GM12878 (cell line): ENCODE results near the gene DNASE2.

ENCODE experiments used
- BCL11A ChIP-seq: IDR thresholded peaks from 2 replicates; pipeline ENCODE4 v1.6.1; 2011; ENCODE audit warnings: low read depth, low read length
- EP300 ChIP-seq, 2 experiments: fragments of 150-350 bp in 1 of 2; IDR thresholded peaks; 2 replicates each; pipeline ENCODE4 v1.6.1; 2011 to 2012; ENCODE audit warnings: low read depth in 2 of 2, low read length in 2 of 2, borderline replicate concordance in 1 of 2, improper control_type of control experiment in 1 of 2, inconsistent platforms in 1 of 2; ENCODE audit not compliant: control insufficient read depth in 1 of 2
- EZH2 ChIP-seq: IDR thresholded peaks from 2 replicates; pipeline ENCODE4 v1.6.1; 2012; ENCODE audit warnings: low read depth, mild to moderate bottlenecking, control low read depth, inconsistent platforms, low read length, borderline replicate concordance; ENCODE audit not compliant: control insufficient read depth
- GATAD2B ChIP-seq: fragments of 450-650 bp; conservative IDR thresholded peaks from 2 replicates; pipeline ENCODE4 v1.6.1; 2017; ENCODE audit warnings: low read depth, mild to moderate bottlenecking, moderate library complexity
- NR2C2 ChIP-seq: IDR thresholded peaks from 2 replicates; pipeline ENCODE4 v1.6.1; 2011; ENCODE audit warnings: borderline replicate concordance, low read depth; ENCODE audit not compliant: control insufficient read depth, insufficient read length
- NRF1 ChIP-seq: conservative IDR thresholded peaks from 2 replicates; pipeline ENCODE4 v1.6.1; 2011; ENCODE audit warnings: mild to moderate bottlenecking, low read depth, low read length, improper control_type of control experiment
- PBX3 ChIP-seq: IDR thresholded peaks from 2 replicates; pipeline ENCODE4 v1.6.1; 2011; ENCODE audit warnings: mild to moderate bottlenecking, low read depth, low read length, moderate library complexity; ENCODE audit not compliant: insufficient replicate concordance
- SMAD1 ChIP-seq: fragments of 450-650 bp; IDR thresholded peaks from 2 replicates; pipeline ENCODE4 v1.6.1; 2018; ENCODE audit warnings: mild to moderate bottlenecking, low read depth; ENCODE audit not compliant: partially characterized antibody
- SMAD5 ChIP-seq: IDR thresholded peaks from 2 replicates; pipeline ENCODE4 v1.6.1; 2016; ENCODE audit warnings: antibody characterized with exemption, low read depth
- SP1 ChIP-seq: IDR thresholded peaks from one replicate; pipeline ENCODE4 v1.6.1; 2011; ENCODE audit warnings: low read depth, low read length
- TAF1 ChIP-seq: IDR thresholded peaks from 2 replicates; pipeline ENCODE4 v1.6.1; 2011; ENCODE audit warnings: mild to moderate bottlenecking, low read depth, low read length, borderline replicate concordance
- TF ChIP-seq, protein P1 (sequence below), 3 experiments: IDR thresholded peaks in 2 of 3; conservative IDR thresholded peaks in 1 of 3; 2 replicates each; pipeline ENCODE4 v1.5.1; 2011; ENCODE audit warnings: low read depth in 3 of 3, low read length in 3 of 3, mild to moderate bottlenecking in 3 of 3, control low read depth in 2 of 3, moderate library complexity in 2 of 3, inconsistent platforms in 1 of 3, mixed read lengths in 1 of 3; ENCODE audit not compliant: control insufficient read depth in 2 of 3, insufficient read depth in 1 of 3; ENCODE audit errors: extremely low read depth in 1 of 3
- TF ChIP-seq, protein P2 (sequence below): fragments of 450-650 bp; IDR thresholded peaks from 2 replicates; pipeline ENCODE4 v1.6.1; 2017; ENCODE audit warnings: mild to moderate bottlenecking

- TF ChIP-seq, protein P1, sequence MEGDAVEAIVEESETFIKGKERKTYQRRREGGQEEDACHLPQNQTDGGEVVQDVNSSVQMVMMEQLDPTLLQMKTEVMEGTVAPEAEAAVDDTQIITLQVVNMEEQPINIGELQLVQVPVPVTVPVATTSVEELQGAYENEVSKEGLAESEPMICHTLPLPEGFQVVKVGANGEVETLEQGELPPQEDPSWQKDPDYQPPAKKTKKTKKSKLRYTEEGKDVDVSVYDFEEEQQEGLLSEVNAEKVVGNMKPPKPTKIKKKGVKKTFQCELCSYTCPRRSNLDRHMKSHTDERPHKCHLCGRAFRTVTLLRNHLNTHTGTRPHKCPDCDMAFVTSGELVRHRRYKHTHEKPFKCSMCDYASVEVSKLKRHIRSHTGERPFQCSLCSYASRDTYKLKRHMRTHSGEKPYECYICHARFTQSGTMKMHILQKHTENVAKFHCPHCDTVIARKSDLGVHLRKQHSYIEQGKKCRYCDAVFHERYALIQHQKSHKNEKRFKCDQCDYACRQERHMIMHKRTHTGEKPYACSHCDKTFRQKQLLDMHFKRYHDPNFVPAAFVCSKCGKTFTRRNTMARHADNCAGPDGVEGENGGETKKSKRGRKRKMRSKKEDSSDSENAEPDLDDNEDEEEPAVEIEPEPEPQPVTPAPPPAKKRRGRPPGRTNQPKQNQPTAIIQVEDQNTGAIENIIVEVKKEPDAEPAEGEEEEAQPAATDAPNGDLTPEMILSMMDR (IDR thresholded peaks at IDR 0.05 in 2 of 3, conservative IDR thresholded peaks at IDR 0.05 in 1 of 3; ENCODE audit: control insufficient read depth in 2 of 3, extremely low read depth in 1 of 3, insufficient read depth in 1 of 3, low read depth in 3 of 3, low read length in 3 of 3), result no peak
- TF ChIP-seq SMAD5, result no peak
- no peak for TF ChIP-seq BCL11A
- no peak for TF ChIP-seq NR2C2
- TF ChIP-seq EP300 (IDR thresholded peaks at IDR 0.05; ENCODE audit: borderline replicate concordance in 1 of 2, control insufficient read depth in 1 of 2, low read depth in 2 of 2, low read length in 2 of 2), result no peak
- TF ChIP-seq EZH2, result no peak
- TF ChIP-seq NRF1, result no peak
- no peak for TF ChIP-seq SMAD1
- TF ChIP-seq SP1, result no peak
- no peak for TF ChIP-seq GATAD2B
- no peak for TF ChIP-seq TAF1
- TF ChIP-seq, protein P2, sequence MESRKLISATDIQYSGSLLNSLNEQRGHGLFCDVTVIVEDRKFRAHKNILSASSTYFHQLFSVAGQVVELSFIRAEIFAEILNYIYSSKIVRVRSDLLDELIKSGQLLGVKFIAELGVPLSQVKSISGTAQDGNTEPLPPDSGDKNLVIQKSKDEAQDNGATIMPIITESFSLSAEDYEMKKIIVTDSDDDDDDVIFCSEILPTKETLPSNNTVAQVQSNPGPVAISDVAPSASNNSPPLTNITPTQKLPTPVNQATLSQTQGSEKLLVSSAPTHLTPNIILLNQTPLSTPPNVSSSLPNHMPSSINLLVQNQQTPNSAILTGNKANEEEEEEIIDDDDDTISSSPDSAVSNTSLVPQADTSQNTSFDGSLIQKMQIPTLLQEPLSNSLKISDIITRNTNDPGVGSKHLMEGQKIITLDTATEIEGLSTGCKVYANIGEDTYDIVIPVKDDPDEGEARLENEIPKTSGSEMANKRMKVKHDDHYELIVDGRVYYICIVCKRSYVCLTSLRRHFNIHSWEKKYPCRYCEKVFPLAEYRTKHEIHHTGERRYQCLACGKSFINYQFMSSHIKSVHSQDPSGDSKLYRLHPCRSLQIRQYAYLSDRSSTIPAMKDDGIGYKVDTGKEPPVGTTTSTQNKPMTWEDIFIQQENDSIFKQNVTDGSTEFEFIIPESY, result no peak
- TF ChIP-seq PBX3, result no peak
These were observed 38.7 kb downstream of the DNASE2 start for GRCh38 chr19:12842511-12842910.
